ENCODE results near the gene ZDHHC11B. TPM values are rescaled to one million over a fixed set of nuclear protein-coding genes. Genes with fewer than 3 reads are reported as not detected.
A peak's percentile ranks its signal among the peaks of the same experiment; 100 is the strongest.
"Not testable (repeated sequence)": the region's sequence is repeated elsewhere in the genome, so short reads cannot be mapped to it uniquely, and the experiment has no call there.

ZDHHC11B gene
- total RNA-seq, 1 experiment from 2014 or later: 1.4 TPM

GRCh38 chr5:825544-825943 lies 41.0 kb upstream of the ZDHHC11B start:
- not testable (repeated sequence) for H3K27ac Mint-ChIP-seq; H4K20me1 ChIP-seq (ENCODE audit: control insufficient read depth, insufficient read depth, insufficient read length); H3K79me1 ChIP-seq (ENCODE audit: insufficient read depth, low read depth, low read length, poor library complexity, severe bottlenecking); H3K79me2 ChIP-seq (ENCODE audit: insufficient read depth, low read length); H3K9me3 ChIP-seq (ENCODE audit: control insufficient read depth, low read depth, low read length); H2AK5ac ChIP-seq (ENCODE audit: insufficient read length, low read length); H3K18ac ChIP-seq (ENCODE audit: insufficient read length, low read depth, low read length); H3K4me2 ChIP-seq (ENCODE audit: insufficient read depth, insufficient read length, low read length); H3K4me1 Mint-ChIP-seq; H3K4ac ChIP-seq (ENCODE audit: low read depth, low read length); H2AFZ ChIP-seq (ENCODE audit: low read length); H3K56ac ChIP-seq (ENCODE audit: insufficient read length, low read depth, low read length); H3T11ph ChIP-seq (ENCODE audit: low read length); H3K27me3 ChIP-seq (ENCODE audit: insufficient read depth, low read length); H4K5ac ChIP-seq (ENCODE audit: insufficient read length, low read depth, low read length); H2BK20ac ChIP-seq (ENCODE audit: low read depth, low read length, poor library complexity, severe bottlenecking); H3K9ac ChIP-seq (ENCODE audit: extremely low read depth, insufficient read length, low read length); H3K4me3 Mint-ChIP-seq; H4K91ac ChIP-seq (ENCODE audit: insufficient read length, low read depth, low read length); H3K14ac ChIP-seq (ENCODE audit: insufficient read depth, low read length); H3K23me2 ChIP-seq (ENCODE audit: insufficient read length, low read depth, low read length, poor library complexity, severe bottlenecking); H3K9me3 Mint-ChIP-seq; H4K8ac ChIP-seq (replicated peaks; ENCODE audit: insufficient read length, low read depth, low read length); H2BK5ac ChIP-seq (ENCODE audit: insufficient read length, low read length); H2BK15ac ChIP-seq (ENCODE audit: low read depth, low read length); H3K23ac ChIP-seq (ENCODE audit: insufficient read length, low read depth, low read length); H3K27ac ChIP-seq (ENCODE audit: insufficient read length, low read depth, low read length); H3K4me1 ChIP-seq (ENCODE audit: insufficient read depth, low read length); H3K27me3 Mint-ChIP-seq (ENCODE audit: low read depth); H2BK120ac ChIP-seq (ENCODE audit: low read depth, low read length, poor library complexity, severe bottlenecking); H2BK12ac ChIP-seq (ENCODE audit: insufficient read length, low read depth, low read length)
- H3K36me3 Mint-ChIP-seq (ENCODE audit: insufficient read depth in 1 of 3, low read depth in 3 of 3): peaks cover 9 to 50% (median 21%) of the 10 kb centered on the region in 3 experiments; a peak in 6 of 7 replicates
- no CpG with 5 or more reads among the region's 1 CpG for WGBS (ENCODE audit: extremely low coverage, insufficient read length, low lambda C conversion rate)
- peak; percentile 27; the same call in 2 of the 3 replicates for TF ChIP-seq CTCF (conservative IDR thresholded peaks at IDR 0.05)
- peak; percentile 44 for DNase-seq
